ENCODE measurements around the gene MYH9.
A peak's percentile ranks its signal among the peaks of the same experiment; 100 is the strongest.
"Not testable (repeated sequence)": the region's sequence is repeated elsewhere in the genome, so short reads cannot be mapped to it uniquely, and the experiment has no call there.

MYH9 gene

GRCh38 chr22:36413022-36413775 lies 25.4 kb upstream of the MYH9 start:
- DNase-seq: no peak

- peak; percentile 67 for DNase-seq
Measured at GRCh38 chr22:36411589-36412258, 24.0 kb upstream of the MYH9 start.

- DNase-seq: peak; percentile 76
Measured at GRCh38 chr22:36409911-36410756, 22.4 kb upstream of the MYH9 start.

DNA sequence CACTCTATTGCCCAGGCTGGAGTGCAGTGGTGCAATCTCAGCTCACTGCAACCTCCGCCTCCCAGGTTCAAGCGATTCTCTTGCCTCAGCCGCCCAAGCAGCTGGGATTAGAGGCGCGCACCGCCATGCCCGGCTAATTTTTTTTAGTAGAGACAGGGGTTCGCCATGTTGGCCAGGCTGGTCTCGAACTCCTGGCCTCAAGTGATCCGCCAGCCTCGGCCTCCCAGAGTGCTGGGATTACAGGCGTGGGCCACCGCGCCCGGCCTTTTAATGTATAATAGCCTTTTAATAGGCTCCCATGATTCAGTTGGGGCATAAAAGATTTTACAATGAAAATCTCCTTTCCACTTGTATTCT lies 21.8 kb upstream of the MYH9 start:
- not testable (repeated sequence) for DNase-seq

GRCh38 chr22:36409056-36409455 lies 21.3 kb upstream of the MYH9 start:
- DNase-seq: no peak

- no peak for DNase-seq
Measured at GRCh38 chr22:36406721-36407120, 19.0 kb upstream of the MYH9 start.

DNA sequence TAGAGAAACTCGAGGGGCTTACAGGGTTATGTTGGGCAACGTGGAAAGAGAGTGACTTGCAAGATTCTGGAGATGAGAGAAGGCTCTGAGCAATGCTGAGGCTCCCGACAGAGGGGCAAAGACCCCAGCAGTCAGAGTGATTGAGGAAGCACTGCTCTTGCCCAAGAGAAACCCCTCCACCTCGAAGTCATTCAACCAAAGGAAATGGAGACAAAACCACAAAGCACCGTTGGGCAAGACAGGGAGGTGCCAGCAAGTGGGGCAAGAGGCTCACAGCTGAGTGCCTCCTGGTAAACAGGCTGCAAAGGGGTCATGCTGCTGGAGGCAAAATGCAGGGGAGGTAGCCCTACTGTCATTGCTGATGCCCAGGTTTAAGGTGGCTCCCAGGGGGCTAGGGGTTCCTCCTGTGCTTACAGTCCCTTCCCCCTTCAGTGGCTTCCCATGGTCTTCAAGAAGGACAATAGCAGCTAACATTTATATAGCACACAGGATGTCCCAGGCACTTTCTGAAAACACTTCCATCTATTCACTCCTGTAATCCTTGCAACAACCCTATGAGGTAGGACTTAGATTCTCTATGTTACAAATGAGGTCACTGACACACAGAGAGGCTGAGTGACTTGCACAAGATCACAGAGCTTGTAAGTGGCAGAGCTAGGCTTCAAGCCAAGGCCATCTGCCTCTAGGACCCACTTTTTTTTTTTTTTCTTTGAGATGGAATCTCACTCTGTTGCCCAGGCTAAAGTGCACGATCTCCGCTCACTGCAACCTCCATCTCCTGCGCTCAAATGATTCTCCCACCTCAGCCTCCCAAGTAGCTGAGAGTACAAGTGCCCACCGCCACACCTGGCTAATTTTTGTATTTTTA lies 18.1 kb upstream of the MYH9 start:
- DNase-seq: peak; percentile 63

- DNase-seq: no peak
Measured at GRCh38 chr22:36405221-36405661, 17.5 kb upstream of the MYH9 start.

DNA sequence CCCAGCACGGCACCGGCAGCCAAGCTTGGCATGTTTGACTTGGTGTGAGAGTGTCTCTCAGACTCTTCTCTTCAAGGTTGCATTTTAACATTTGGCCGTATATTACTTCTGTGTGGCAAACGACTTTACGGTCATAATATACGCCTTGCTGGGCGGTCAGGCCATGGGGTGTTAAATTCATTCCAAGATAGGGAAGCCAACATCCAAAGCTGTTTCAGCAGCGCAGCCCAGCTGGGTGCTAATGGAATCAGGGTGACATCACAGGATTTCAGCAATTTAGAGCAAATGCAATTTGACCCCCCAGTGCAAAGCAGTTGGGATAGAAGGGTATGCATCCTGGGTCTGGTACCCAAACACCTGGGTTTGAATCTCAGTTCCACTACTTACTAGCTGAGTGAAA lies 16.7 kb upstream of the MYH9 start:
- DNase-seq: no peak

- no peak for DNase-seq
Measured at GRCh38 chr22:36399472-36399778, 11.7 kb upstream of the MYH9 start.

DNA sequence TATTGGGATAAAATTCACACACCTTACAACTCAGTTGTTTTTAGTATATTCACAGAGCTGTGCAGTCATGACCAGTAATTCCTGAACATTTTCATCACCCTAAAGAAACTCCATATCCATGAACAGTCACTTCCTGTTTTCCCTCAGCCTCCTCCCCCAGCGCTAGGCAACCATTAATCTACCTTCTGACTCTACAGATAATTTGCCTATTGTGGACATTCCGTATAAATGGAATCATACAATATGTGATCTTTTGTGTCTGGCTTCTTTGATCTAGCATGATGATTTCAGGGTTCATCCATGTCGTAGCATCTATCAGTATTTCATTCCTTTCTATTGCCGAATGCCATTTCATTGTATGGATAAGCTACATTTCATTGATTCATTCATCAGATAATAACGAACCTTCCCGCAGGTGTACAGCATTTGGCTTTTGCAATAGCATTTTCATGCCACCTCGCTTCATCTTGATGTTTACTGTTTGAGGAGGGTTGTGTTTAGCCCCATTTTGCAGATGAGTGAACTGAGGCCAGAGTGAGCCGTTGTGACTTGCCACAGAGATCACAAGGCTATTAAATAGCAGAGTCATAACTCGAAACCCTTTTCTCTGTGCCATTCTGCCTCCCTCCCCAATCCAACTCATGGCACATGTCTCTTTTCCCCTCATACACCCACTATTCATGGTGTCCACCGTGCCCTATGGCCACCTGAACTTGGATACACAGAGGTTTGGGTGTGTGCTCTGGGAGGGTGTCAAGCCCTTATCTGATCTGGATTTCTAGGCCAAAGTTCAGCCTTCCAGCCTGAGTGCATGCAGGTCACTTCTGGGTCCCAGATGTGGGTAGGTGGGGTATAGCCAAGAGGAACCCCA lies 11.1 kb upstream of the MYH9 start:
- DNase-seq: no peak

DNA sequence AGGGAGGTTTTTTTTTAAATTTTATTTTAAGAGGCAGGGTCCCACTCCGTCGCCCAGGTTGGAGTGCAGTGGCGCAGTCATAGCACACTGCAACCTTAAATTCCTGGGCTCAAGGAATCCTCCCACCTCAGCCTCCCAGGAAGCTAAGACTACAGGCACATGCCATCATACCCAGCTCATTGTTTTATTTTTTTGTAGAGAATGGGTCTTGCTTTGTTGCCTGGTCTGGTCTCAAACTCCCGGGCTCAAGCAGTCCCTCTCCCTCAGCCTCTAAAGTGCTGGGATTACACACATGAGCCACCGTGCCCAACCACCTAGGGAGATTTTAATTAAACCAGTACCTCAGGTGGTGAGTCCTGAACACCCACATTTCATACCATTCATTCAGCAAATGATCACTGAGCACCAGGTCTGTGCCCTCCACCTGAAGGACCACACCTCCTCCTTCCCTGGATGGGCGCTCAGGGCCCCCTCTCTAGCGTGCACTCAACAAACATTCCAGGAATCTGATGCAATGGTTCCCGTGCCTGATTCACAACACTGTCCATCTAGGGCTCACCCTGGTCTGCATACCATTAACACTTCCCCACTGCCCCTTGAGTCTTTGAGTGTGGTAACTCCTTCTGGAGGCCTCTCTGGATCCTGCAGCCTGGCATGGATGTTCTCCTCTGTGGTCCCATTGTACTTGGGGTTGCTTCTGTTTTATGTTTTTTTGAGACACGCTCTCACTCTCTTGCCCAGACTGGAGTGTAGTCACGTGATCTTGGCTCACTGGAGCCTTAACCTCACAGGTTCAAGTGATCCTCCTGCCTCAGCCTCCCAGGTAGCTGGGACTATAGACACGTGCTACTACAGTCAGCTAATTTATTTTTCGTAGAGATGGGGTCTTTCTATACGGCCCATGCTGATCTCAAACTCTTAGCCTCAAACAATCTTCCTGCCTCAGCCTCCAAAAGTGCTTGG lies 9.6 kb upstream of the MYH9 start:
- DNase-seq: no peak

GRCh38 chr22:36395915-36396314 lies 8.1 kb upstream of the MYH9 start:
- no peak for DNase-seq

- no peak for DNase-seq
Measured at GRCh38 chr22:36395055-36395849, 7.5 kb upstream of the MYH9 start.

DNA sequence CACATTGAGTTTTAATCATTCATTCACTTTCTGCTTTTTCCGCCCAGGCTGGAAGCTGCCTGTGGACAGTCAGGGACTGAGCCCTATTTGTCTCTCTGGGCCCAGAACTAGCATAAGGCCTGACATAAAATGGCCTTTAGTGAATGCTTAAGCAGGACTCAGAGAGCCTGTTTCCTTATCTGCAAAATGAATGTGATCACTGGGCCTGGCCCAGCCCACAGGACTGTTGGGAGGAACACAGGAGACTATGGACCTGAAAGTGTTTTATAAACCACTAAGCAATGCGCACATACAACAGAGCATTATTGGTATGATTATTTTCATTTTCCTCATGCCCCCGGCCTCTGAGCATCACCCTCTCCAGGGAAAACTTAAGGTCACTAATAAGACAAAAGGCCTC lies 3.9 kb upstream of the MYH9 start:
- DNase-seq: no peak

- DNase-seq: not testable (repeated sequence)
Measured at GRCh38 chr22:36389122-36389521, 1.4 kb upstream of the MYH9 start.

- no peak for DNase-seq
Measured at GRCh38 chr22:36387709-36387958, 133 bp downstream of the MYH9 start.

DNA sequence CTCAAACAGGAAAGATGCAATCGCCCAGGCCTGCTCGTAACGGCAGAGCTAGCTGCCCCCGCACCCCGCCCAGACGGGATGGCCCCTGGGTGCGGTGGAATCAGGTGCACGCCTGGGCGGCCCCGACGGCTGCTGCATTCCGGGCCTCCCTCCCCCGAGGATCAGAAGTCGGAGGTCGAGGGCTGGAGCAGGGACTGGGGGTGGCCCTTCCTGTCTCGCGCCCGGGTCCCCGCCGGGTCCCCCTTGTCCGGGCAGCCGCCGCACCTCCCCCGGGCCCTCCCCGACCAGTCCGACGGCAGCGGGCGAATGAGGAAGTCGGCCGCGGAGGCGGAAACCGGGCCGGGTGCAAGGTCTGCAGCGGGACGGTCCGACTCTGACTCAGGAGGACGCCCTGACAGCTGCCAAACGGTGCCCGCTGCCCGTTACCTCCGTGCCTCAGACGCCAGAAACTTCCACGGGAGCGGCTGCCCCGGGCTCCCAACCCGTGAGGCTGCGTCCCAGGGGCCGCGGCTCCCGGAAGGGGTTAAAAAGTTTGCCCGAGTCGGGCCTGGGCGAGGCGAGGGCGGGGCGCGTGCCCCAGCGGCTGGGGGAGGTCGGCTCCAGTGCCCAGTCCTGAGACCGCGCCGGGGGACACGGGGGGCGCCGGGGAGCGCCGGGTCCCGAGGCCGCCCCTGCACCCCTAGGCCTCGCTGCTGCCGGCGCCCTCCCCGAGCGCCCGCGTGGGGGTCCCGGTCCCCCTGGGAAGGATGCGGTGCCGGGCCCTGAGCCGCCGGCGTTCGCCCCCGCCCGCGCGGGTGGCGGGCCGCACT lies 663 bp downstream of the MYH9 start:
- DNase-seq: peak; percentile 74

DNA sequence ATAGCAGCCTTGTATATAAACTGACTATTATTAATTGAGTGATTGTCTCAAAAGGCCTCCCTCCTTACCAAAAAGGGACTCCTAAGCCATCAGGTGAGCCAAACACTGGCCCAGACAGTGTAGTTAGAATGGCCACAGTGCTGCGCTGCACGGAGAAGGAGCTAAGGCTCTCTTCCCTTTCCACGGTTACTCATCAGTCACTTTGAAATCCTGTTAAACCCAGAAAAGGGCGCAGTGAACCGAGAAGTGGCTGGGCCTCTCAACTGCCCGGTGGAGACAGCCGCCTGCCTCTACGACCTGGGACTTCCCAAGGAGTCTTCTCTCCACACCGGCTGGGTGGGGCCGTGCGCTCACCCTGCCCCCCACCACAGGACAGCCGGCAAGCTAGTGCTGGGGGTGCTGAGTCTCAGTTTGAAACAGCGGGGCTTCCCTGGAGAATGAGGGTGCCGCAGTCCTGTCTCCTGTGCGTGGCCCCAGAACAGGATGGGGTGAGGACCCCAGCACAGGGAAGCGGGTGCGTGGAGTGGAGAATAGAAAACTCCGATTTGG lies 1.3 kb downstream of the MYH9 start:
- peak; percentile 78 for DNase-seq

Measured in stimulated activated CD8-positive, alpha-beta memory T cell treated with anti-CD3 and anti-CD28 coated beads, Interleukin-4, amount 100 ng/mL, for 48 hours (primary cell).